Stimulated activated naive CD8-positive, alpha-beta T cell treated with anti-CD3 and anti-CD28 coated beads, Interleukin-15, amount 100 ng/mL, for 72 hours (primary cell): Measurements from ENCODE around the gene TNPO1.
A peak's percentile ranks its signal among the peaks of the same experiment; 100 is the strongest.

Source experiments
- ATAC-seq: fragments of 150-1000 bp; cut with Tn5 transposase; 2 replicates; pipeline ENCODE4 v1.10.0; 2021; ENCODE audit warnings: mild to moderate bottlenecking, moderate library complexity
- DNase-seq, 2 donors: peaks; one replicate each; pipeline ENCODE4 v3.0.0; 2021 to 2022
- H3K27ac Mint-ChIP-seq, 2 donors: one replicate each; pipeline ENCODE4 v1.8.0; 2022; ENCODE audit warnings: mild to moderate bottlenecking in 2 of 2, mixed read lengths in 2 of 2, moderate library complexity in 2 of 2
- H3K27me3 Mint-ChIP-seq: one replicate; pipeline ENCODE4 v1.8.0; 2022; ENCODE audit warnings: mixed read lengths
- H3K4me1 Mint-ChIP-seq: one replicate; pipeline ENCODE4 v1.8.0; 2022; ENCODE audit warnings: mild to moderate bottlenecking, mixed read lengths
- H3K4me3 Mint-ChIP-seq, 2 donors: one replicate each; pipeline ENCODE4 v1.8.0; 2022; ENCODE audit warnings: mild to moderate bottlenecking in 2 of 2, mixed read lengths in 2 of 2, moderate library complexity in 1 of 2
- H3K9me3 Mint-ChIP-seq, 2 donors: one replicate each; pipeline ENCODE4 v1.8.0; 2022; ENCODE audit warnings: mixed read lengths in 2 of 2

TNPO1 gene

GRCh38 chr5:72812488-72812887 is 4.0 kb upstream of the TNPO1 start:
- ATAC-seq = no peak
- no peak for DNase-seq
- Mint-ChIP-seq H3K4me1 (peaks cover 4% of the 10 kb centered on the region), H3K27me3 (peaks cover 47% of the 10 kb centered on the region), H3K27ac (no peak overlapping the region), H3K9me3 (peaks cover 3 to 7% of the 10 kb centered on the region in 2 donors), H3K4me3 (no peak overlapping the region)

DNA sequence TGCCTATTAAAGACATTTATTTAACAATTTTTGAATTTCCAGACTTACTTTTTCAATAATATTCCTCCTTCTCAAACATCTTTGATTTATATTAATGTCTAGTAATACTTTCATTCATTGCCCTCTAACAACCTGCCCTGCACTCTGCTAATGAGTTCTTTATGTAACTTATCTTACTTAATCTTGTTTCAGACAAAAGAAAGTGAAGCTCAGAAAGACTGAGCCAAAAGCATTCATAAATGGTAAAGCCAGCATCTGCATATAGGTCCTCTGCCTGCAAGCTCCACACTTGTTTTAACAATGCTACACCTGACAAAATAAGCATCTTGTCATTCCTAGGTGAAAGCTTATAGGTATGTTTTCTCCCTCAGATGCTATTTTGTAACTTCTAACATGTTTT is 2.4 kb upstream of the TNPO1 start:
- peaks cover 16% of the 10 kb centered on the region for H3K4me1 Mint-ChIP-seq
- no peak for ATAC-seq

GRCh38 chr5:72814864-72815263 is 1.6 kb upstream of the TNPO1 start:
- DNase-seq (no peak), ATAC-seq (no peak)
- Mint-ChIP-seq H3K27ac (no peak overlapping the region), H3K27me3 (peaks cover 29% of the 10 kb centered on the region), H3K9me3 (no peaks in the 10 kb centered on the region), H3K4me3 (no peak overlapping the region), H3K4me1 (peaks cover 20% of the 10 kb centered on the region)

More for the DNA sequence above, 2.4 kb upstream of the TNPO1 start:
- no peak overlapping the region for H3K4me3 Mint-ChIP-seq
- H3K9me3 Mint-ChIP-seq = no peaks in the 10 kb centered on the region
- DNase-seq = no peak
- H3K27ac Mint-ChIP-seq = no peak overlapping the region
- H3K27me3 Mint-ChIP-seq = peaks cover 36% of the 10 kb centered on the region

GRCh38 chr5:72815580-72816283 is 729 bp upstream of the TNPO1 start:
- peak overlapping the region; percentile 95 to 98 for H3K27ac Mint-ChIP-seq
- no peaks in the 10 kb centered on the region for H3K9me3 Mint-ChIP-seq
- peaks cover 23% of the 10 kb centered on the region for H3K27me3 Mint-ChIP-seq
- H3K4me1 Mint-ChIP-seq = peaks cover 20% of the 10 kb centered on the region
- no peak for ATAC-seq
- DNase-seq = no peak
- H3K4me3 Mint-ChIP-seq = peak overlapping the region; percentile 95 to 98

DNA sequence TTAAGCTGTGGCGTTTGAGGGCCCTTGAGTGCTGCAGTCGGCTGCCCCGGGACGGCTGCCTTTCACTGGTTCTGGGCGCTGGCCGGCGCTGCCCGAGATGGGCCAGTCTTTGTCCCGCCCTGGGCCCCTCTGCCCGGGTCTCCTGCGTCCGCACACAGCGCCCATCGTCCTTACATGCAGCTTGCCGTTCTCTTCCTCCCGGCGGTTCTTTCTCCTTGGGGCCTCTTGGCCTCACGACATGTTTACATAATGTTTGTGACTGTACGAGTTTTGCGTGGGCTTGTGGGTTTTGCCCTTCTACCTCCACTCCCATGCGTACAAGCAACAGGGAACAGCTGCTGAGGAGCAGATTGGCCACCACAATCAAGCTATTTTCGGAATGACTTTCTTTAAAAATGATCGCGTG is 618 bp downstream of the TNPO1 start:
- Mint-ChIP-seq H3K9me3 (no peaks in the 10 kb centered on the region), H3K27ac (peak overlapping the region; percentile 96 to 98), H3K27me3 (peaks cover 10% of the 10 kb centered on the region), H3K4me3 (peak overlapping the region; percentile 95 to 98), H3K4me1 (peaks cover 20% of the 10 kb centered on the region)
- ATAC-seq = peak; percentile 59
- DNase-seq = peak; percentile 48 to 59

- peak overlapping the region; percentile 95 to 98 for H3K4me3 Mint-ChIP-seq
- peak overlapping the region in 1 of 2 donors; percentile 96 for H3K27ac Mint-ChIP-seq
- H3K4me1 Mint-ChIP-seq = peaks cover 20% of the 10 kb centered on the region
- H3K9me3 Mint-ChIP-seq = no peaks in the 10 kb centered on the region
- H3K27me3 Mint-ChIP-seq = peaks cover 3% of the 10 kb centered on the region
- no peak for ATAC-seq
- DNase-seq = no peak
Measured at GRCh38 chr5:72817671-72818266, 1.3 kb downstream of the TNPO1 start.

- peak overlapping the region in 1 of 2 donors; percentile 0 for H3K4me3 Mint-ChIP-seq
- ATAC-seq = no peak
- no peak overlapping the region for H3K27ac Mint-ChIP-seq
- no peaks in the 10 kb centered on the region for H3K9me3 Mint-ChIP-seq
- no peaks in the 10 kb centered on the region for H3K27me3 Mint-ChIP-seq
- peak; percentile 30 to 43 for DNase-seq
- H3K4me1 Mint-ChIP-seq = peaks cover 20% of the 10 kb centered on the region
Measured at GRCh38 chr5:72818866-72819534, 2.5 kb downstream of the TNPO1 start.

GRCh38 chr5:72821776-72822175 is 5.3 kb downstream of the TNPO1 start:
- no peaks in the 10 kb centered on the region for H3K27me3 Mint-ChIP-seq
- ATAC-seq = no peak

GRCh38 chr5:72822944-72823343 is 6.5 kb downstream of the TNPO1 start:
- no peak overlapping the region for H3K27ac Mint-ChIP-seq
- no peaks in the 10 kb centered on the region for H3K9me3 Mint-ChIP-seq
- H3K4me1 Mint-ChIP-seq = peaks cover 13% of the 10 kb centered on the region
- H3K27me3 Mint-ChIP-seq = no peaks in the 10 kb centered on the region
- no peak overlapping the region for H3K4me3 Mint-ChIP-seq
- ATAC-seq (no peak), DNase-seq (no peak)

More at GRCh38 chr5:72821776-72822175, 5.3 kb downstream of the TNPO1 start:
- H3K9me3 Mint-ChIP-seq = no peaks in the 10 kb centered on the region
- H3K4me1 Mint-ChIP-seq = peaks cover 20% of the 10 kb centered on the region
- DNase-seq = no peak
- no peak overlapping the region for H3K27ac Mint-ChIP-seq
- H3K4me3 Mint-ChIP-seq = no peak overlapping the region

DNA sequence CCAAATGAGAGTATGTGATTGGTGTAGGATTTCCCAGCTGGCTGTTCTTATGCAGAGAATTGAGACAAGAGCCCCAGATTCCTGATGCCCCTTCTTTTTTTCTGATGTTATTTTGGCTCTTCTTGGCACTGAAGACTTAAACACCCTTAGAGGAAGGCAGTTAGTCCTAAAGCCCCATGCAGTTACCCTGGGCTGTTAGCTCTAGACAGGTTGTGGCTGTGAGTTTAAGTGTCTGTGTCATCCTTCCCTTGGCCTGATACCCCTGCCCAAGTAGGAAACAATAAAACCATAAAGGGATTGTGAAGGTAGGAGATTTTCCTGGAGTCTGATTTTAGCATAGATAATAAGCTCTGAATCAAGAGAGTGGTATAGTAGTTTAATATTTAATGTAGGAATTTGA is 13.2 kb downstream of the TNPO1 start:
- H3K27me3 Mint-ChIP-seq = no peaks in the 10 kb centered on the region
- no peak for DNase-seq
- H3K9me3 Mint-ChIP-seq = no peaks in the 10 kb centered on the region

GRCh38 chr5:72830362-72830761 is 13.9 kb downstream of the TNPO1 start:
- H3K9me3 Mint-ChIP-seq = no peaks in the 10 kb centered on the region
- no peak for ATAC-seq
- no peaks in the 10 kb centered on the region for H3K4me1 Mint-ChIP-seq
- DNase-seq = no peak
- H3K27ac Mint-ChIP-seq = no peak overlapping the region
- no peaks in the 10 kb centered on the region for H3K27me3 Mint-ChIP-seq
- no peak overlapping the region for H3K4me3 Mint-ChIP-seq

More for the DNA sequence above, 13.2 kb downstream of the TNPO1 start:
- no peak for ATAC-seq
- Mint-ChIP-seq H3K27ac (no peak overlapping the region), H3K4me3 (no peak overlapping the region), H3K4me1 (no peaks in the 10 kb centered on the region)

DNA sequence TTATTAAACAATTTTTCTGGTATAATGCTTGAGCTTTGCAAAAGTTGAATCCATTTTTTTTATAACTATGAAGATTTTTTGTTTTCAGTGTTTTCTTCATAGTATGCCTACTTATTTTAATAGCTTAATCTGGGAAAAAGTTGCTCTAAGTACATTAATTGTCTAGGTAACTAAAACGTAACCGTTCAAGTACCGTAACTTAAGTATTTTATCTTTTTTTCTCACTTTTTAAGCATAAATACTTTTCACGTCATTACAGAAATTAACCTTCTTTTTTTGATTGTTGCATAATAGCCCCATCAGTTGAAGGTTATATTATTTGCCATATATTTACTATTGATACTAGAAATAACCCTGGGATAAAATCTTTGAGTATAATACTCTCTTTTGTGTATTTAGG is 15.2 kb downstream of the TNPO1 start:
- ATAC-seq = no peak
- Mint-ChIP-seq H3K4me1 (no peaks in the 10 kb centered on the region), H3K27ac (no peak overlapping the region), H3K27me3 (no peaks in the 10 kb centered on the region), H3K4me3 (no peak overlapping the region), H3K9me3 (no peaks in the 10 kb centered on the region)
- DNase-seq = no peak

DNA sequence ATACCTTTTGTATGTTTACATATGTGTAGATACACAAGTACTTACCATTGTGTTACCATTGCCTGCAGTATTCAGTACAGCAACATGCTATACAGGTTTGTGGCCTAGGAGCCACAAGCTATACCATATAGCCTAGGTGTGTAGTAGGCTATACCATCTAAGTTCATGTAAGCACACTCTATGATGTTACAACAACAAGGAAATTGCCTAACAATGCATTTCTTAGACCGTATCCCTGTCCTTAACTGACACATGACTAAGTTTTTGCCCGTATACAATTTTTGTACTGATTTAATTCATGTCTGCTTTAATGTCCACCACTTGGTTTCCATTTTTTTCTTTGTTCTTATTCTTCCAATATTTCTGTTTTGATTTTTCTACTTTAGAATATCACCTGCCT is 18.5 kb downstream of the TNPO1 start:
- DNase-seq (no peak), ATAC-seq (no peak)
- Mint-ChIP-seq H3K4me3 (no peak overlapping the region), H3K9me3 (no peaks in the 10 kb centered on the region), H3K27me3 (no peaks in the 10 kb centered on the region), H3K4me1 (no peaks in the 10 kb centered on the region), H3K27ac (no peak overlapping the region)

DNA sequence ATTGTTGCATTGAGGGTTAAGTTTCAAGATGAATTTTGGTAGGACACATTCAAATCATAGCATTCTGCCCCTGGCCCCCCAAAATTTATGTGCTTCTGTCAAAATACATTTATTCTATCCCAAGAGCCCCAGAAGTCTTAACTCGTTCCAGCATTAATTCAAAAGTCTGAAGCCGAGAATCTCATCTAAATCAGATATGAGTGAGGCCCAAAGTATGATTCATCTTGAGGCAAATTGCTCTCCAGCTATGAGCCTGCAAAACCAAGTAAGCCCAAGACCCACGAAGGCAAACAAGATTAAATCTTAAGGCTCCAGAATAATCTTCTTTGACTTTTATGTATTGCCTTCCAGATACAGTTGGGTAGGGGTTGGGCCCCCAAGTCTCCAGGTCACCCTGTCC is 19.2 kb downstream of the TNPO1 start:
- Mint-ChIP-seq H3K4me1 (no peaks in the 10 kb centered on the region), H3K27ac (no peak overlapping the region), H3K27me3 (no peaks in the 10 kb centered on the region), H3K9me3 (no peaks in the 10 kb centered on the region), H3K4me3 (no peak overlapping the region)
- no peak for ATAC-seq
- no peak for DNase-seq

GRCh38 chr5:72836810-72837209 is 20.3 kb downstream of the TNPO1 start:
- Mint-ChIP-seq H3K27me3 (no peaks in the 10 kb centered on the region), H3K9me3 (no peaks in the 10 kb centered on the region), H3K4me1 (no peaks in the 10 kb centered on the region), H3K4me3 (no peak overlapping the region), H3K27ac (no peak overlapping the region)
- no peak for ATAC-seq
- no peak for DNase-seq

- Mint-ChIP-seq H3K9me3 (no peaks in the 10 kb centered on the region), H3K27ac (no peak overlapping the region), H3K4me3 (no peak overlapping the region), H3K4me1 (peaks cover 2% of the 10 kb centered on the region), H3K27me3 (no peaks in the 10 kb centered on the region)
- DNase-seq = no peak
- ATAC-seq = no peak
Measured at GRCh38 chr5:72837524-72838096, 21.1 kb downstream of the TNPO1 start.
